SK-N-SH (cell line): ENCODE measurements around the gene CTNS.

Source experiments
- CTCF ChIP-seq: fragments of 200-600 bp; sonication (generic); IDR thresholded peaks from 2 replicates; pipeline ENCODE4 v1.6.1; 2017; ENCODE audit warnings: antibody characterized with exemption, mild to moderate bottlenecking, moderate library complexity
- FOXM1 ChIP-seq: IDR thresholded peaks from 2 replicates; pipeline ENCODE4 v1.4.0; 2012; ENCODE audit warnings: low read depth, mild to moderate bottlenecking
- POLR2AphosphoS5 ChIP-seq: IDR thresholded peaks from 2 replicates; pipeline ENCODE4 v1.6.1; 2012; ENCODE audit warnings: low read depth, low read length
- ZBTB33 ChIP-seq: IDR thresholded peaks from 2 replicates; pipeline ENCODE4 v1.4.0; 2012; ENCODE audit warnings: low read depth, borderline replicate concordance

GRCh38 chr17:3710951-3711383 is 74.4 kb downstream of the CTNS start:
- TF ChIP-seq FOXM1 = no peak
- no peak for TF ChIP-seq POLR2AphosphoS5
- TF ChIP-seq CTCF = no peak
- TF ChIP-seq ZBTB33 = no peak
